Measurements from ENCODE around the gene CPA4. TPM values are rescaled to one million over a fixed set of nuclear protein-coding genes. Genes with fewer than 3 reads are reported as not detected.

Gene CPA4
- total and polyA plus RNA-seq, 8 donors: 4.5 to 12.4 (median 6.4) TPM

- intact Hi-C loops (cut with DNase I): no loop called here
- peak overlapping the region; percentile 1 to 55 (median 40) for H3K4me3 ChIP-seq
- H3K4me1 ChIP-seq: peaks cover 0 to 22% (median 8%) of the 10 kb centered on the region in 3 donors
- H3K27me3 ChIP-seq: no peaks in the 10 kb centered on the region
- H3K27ac ChIP-seq: peak overlapping the region; percentile 85 to 91 (median 90)
- TF ChIP-seq CTCF (IDR thresholded peaks at IDR 0.05): no peak
- DNase-seq (no peak), ATAC-seq (peak in 3 of 4 donors; percentile 1 to 2 (median 1)), FAIRE-seq (no peak)
- WGBS, 2 donors: 54 to 56% methylated on average over 1 of the region's 1 CpG
- H3K36me3 ChIP-seq: peaks cover 0 to 22% (median 16%) of the 10 kb centered on the region in 3 donors
- H3K9me3 ChIP-seq: no peaks in the 10 kb centered on the region
Observed at GRCh38 chr7:130266961-130267321, 26.0 kb upstream of the CPA4 start.

GRCh38 chr7:130268463-130269317, 24.3 kb upstream of the CPA4 start:
- peak overlapping the region; percentile 85 to 91 (median 90) for H3K27ac ChIP-seq
- WGBS, 2 donors: 29 to 31% methylated on average over 6 of the region's 6 CpGs
- H3K27me3 ChIP-seq: no peaks in the 10 kb centered on the region
- no peak for FAIRE-seq
- no peak for TF ChIP-seq CTCF (IDR thresholded peaks at IDR 0.05)
- no peak for ATAC-seq
- H3K9me3 ChIP-seq: no peaks in the 10 kb centered on the region
- DNase-seq: no peak
- intact Hi-C loops (cut with DNase I): no loop called here
- H3K4me3 ChIP-seq: peak overlapping the region; percentile 23 to 55 (median 40)
- H3K4me1 ChIP-seq: peaks cover 0 to 33% (median 14%) of the 10 kb centered on the region in 3 donors
- H3K36me3 ChIP-seq: peaks cover 0 to 28% (median 16%) of the 10 kb centered on the region in 3 donors

GRCh38 chr7:130269318-130269694, 23.7 kb upstream of the CPA4 start:
- Histone ChIP-seq H3K27ac (peak overlapping the region; percentile 85 to 91 (median 90)), H3K27me3 (no peaks in the 10 kb centered on the region), H3K4me3 (peak overlapping the region in 3 of 4 donors; percentile 32 to 55 (median 49)), H3K36me3 (peaks cover 0 to 28% (median 16%) of the 10 kb centered on the region in 3 donors), H3K9me3 (no peaks in the 10 kb centered on the region), H3K4me1 (peaks cover 2 to 39% (median 14%) of the 10 kb centered on the region in 3 donors)
- TF ChIP-seq CTCF (IDR thresholded peaks at IDR 0.05): no peak
- 27 to 34% methylated on average over 1 of the region's 1 CpG for WGBS, 2 donors
- intact Hi-C loops (cut with DNase I): no loop called here
- FAIRE-seq (no peak), ATAC-seq (no peak), DNase-seq (no peak)

- Histone ChIP-seq H3K36me3 (peaks cover 0 to 28% (median 26%) of the 10 kb centered on the region in 3 donors), H3K27me3 (no peaks in the 10 kb centered on the region), H3K4me1 (peaks cover 12 to 30% (median 20%) of the 10 kb centered on the region in 3 donors), H3K27ac (peak overlapping the region in 3 of 4 donors; percentile 30 to 90 (median 85)), H3K4me3 (peak overlapping the region in 3 of 4 donors; percentile 32 to 55 (median 49)), H3K9me3 (no peaks in the 10 kb centered on the region)
- DNase-seq (peak in 5 of 6 donors; percentile 74 to 81 (median 78)), FAIRE-seq (no peak), ATAC-seq (peak; percentile 16 to 32 (median 26))
- TF ChIP-seq CTCF (IDR thresholded peaks at IDR 0.05): no peak
- intact Hi-C loops (cut with DNase I): no loop called here
- WGBS, 2 donors: 40 to 41% methylated on average over 12 of the region's 12 CpGs
Observed at GRCh38 chr7:130270947-130271800, 21.8 kb upstream of the CPA4 start.

All from pancreas (tissue), 10 donors.